RWPE2 (cell line): ENCODE data around the gene MSRB1.

Source experiments
- ATAC-seq: fragments of 200-7000 bp; cut with Tn5 transposase; 3 replicates; pipeline ENCODE4 v1.9.1; 2021; ENCODE audit warnings: low read depth
- DNase-seq: peaks from one replicate; pipeline ENCODE4 v3.0.0-alpha.2; 2020; ENCODE audit warnings: low spot score
- H3K27ac ChIP-seq: fragments of 450-650 bp; 2 replicates; pipeline ENCODE4 v1.5.1; 2017; ENCODE audit warnings: mild to moderate bottlenecking; ENCODE audit not compliant: poor library complexity, severe bottlenecking
- H3K27me3 ChIP-seq: fragments of 250-450 bp; sonication (Bioruptor Pico); 2 replicates; pipeline ENCODE4 v1.5.1; 2021; ENCODE audit warnings: mild to moderate bottlenecking, moderate library complexity; ENCODE audit not compliant: insufficient read depth, poor library complexity, severe bottlenecking
- H3K36me3 ChIP-seq: fragments of 250-450 bp; sonication (Bioruptor Pico); 2 replicates; pipeline ENCODE4 v1.5.1; 2020; ENCODE audit warnings: low read depth, mild to moderate bottlenecking, moderate library complexity
- H3K4me1 ChIP-seq: fragments of 250-450 bp; sonication (Bioruptor Pico); 2 replicates; pipeline ENCODE4 v1.5.1; 2021; ENCODE audit warnings: mild to moderate bottlenecking, moderate library complexity; ENCODE audit not compliant: insufficient read depth, poor library complexity, severe bottlenecking
- H3K4me3 ChIP-seq: fragments of 250-450 bp; sonication (Bioruptor Pico); 2 replicates; pipeline ENCODE4 v1.5.1; 2021; ENCODE audit warnings: mild to moderate bottlenecking, moderate library complexity; ENCODE audit not compliant: severe bottlenecking
- H3K9me3 ChIP-seq: fragments of 250-450 bp; sonication (Bioruptor Pico); 2 replicates; pipeline ENCODE4 v1.5.1; 2021; ENCODE audit warnings: mild to moderate bottlenecking, moderate library complexity; ENCODE audit not compliant: severe bottlenecking
- TF ChIP-seq, protein P1 (sequence below): fragments of 450-650 bp; IDR thresholded peaks from one replicate; pipeline ENCODE4 v1.5.1; 2017; ENCODE audit warnings: mild to moderate bottlenecking, moderate library complexity; ENCODE audit not compliant: poor library complexity, severe bottlenecking

The MSRB1 gene

DNA sequence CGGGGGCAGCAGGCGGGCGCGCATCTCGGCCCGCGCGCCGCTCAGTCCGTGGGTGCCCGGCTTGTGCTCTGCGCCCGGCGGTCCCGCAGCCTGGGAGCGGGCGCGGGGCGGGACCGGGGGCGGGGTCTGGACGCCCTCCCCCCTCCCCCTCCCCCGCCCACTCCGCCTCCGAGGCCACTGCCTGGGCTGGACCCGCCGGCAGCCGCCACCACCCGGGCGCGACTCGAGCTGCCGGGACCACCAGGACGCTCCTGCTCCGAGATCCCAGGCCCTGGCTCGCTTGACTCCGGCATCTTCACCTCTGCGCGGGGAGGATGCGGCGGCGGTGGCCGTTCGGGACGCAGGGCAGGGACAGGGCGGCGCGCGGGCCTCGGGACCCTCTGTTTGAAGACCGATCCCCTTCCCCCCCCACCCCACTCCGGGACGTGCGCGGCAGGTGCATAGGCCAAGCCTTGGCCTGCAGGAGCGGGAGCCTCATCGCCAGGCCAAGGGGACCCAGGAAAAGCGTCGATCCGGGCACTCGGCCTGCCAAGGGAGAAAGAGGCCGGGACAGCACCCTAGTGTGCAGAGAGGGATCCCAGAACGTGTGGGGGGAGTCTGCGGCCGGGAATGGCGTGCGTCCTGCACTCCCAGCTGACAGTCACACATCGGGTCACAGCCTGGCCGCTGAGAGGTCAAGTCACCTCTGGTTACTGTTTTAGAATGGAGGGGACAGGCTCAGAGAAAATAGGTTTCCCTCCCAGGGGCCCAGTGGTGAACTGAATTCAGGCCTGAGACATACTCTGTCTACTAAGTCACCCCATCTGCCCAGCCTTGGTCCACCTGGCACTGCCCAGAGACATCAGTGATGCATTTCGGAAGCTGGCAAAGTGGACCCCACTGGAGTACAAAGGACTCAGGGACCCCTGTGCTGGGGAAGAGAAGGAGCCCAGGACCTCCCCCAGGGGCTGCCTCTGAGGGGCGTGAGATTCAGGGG lies 24.4 kb downstream of the MSRB1 start, which contains the start of gene HS3ST6:
Gene HS3ST6 (minus strand): TSS at position 65 of the 976 bp plus-strand sequence. CDS start 92 bp downstream, outside the sequence.
- Histone ChIP-seq H3K27ac (no peak within 1 kb of the TSS), H3K36me3 (no peaks in the 10 kb centered on the region), H3K9me3 (no peaks in the 10 kb centered on the region), H3K4me3 (no peak within 1 kb of the TSS), H3K4me1 (peaks cover 7% of the 10 kb centered on the region), H3K27me3 (peaks cover 37% of the 10 kb centered on the region)
- ATAC-seq, result 0 out of 3 replicates have a peak, but pooled peaks have one; percentile 6
- TF ChIP-seq, protein P1, sequence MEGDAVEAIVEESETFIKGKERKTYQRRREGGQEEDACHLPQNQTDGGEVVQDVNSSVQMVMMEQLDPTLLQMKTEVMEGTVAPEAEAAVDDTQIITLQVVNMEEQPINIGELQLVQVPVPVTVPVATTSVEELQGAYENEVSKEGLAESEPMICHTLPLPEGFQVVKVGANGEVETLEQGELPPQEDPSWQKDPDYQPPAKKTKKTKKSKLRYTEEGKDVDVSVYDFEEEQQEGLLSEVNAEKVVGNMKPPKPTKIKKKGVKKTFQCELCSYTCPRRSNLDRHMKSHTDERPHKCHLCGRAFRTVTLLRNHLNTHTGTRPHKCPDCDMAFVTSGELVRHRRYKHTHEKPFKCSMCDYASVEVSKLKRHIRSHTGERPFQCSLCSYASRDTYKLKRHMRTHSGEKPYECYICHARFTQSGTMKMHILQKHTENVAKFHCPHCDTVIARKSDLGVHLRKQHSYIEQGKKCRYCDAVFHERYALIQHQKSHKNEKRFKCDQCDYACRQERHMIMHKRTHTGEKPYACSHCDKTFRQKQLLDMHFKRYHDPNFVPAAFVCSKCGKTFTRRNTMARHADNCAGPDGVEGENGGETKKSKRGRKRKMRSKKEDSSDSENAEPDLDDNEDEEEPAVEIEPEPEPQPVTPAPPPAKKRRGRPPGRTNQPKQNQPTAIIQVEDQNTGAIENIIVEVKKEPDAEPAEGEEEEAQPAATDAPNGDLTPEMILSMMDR, result no peak
- DNase-seq, result no peak

DNA sequence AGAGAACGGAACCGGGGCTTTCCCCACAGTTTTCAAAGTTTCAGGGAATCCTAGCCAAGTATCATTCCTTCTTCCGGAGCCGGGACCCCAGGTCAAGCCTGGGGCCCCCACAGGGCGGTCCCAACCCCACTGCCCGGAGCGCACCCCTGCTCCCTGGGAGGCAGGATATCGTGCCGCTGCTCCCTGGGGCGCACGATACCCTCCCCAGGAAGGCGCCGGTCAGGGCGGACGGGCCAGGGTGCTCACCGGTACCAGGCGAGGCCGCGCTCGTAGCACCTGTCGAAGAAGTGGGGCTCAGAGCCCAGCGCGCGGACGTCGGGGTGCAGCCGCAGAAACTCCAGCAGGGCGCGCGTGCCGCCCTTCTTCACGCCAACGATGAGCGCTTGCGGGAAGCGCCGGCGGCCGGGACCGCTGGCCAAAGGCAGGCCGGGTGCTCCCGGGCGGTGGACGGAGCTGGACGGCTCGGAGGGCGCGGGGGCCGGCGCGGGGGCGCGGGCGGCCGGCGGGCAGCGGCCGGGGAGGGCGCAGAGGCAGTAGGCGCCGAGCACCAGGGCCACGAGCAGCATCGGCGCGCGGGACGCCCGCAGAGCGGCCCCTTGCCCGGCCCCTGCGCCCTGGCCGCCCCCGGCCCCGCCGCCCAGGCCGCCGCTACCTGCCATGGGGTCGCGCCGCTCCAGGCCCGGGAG lies 25.2 kb downstream of the MSRB1 start:
- ATAC-seq (no peak), DNase-seq (no peak)
- H3K36me3 ChIP-seq, result no peaks in the 10 kb centered on the region
- no peaks in the 10 kb centered on the region for H3K9me3 ChIP-seq
- no peak overlapping the region for H3K27ac ChIP-seq
- H3K4me1 ChIP-seq, result peaks cover 8% of the 10 kb centered on the region
- TF ChIP-seq, protein P1, result no peak
- H3K27me3 ChIP-seq, result peaks cover 37% of the 10 kb centered on the region
- no peak overlapping the region for H3K4me3 ChIP-seq

DNA sequence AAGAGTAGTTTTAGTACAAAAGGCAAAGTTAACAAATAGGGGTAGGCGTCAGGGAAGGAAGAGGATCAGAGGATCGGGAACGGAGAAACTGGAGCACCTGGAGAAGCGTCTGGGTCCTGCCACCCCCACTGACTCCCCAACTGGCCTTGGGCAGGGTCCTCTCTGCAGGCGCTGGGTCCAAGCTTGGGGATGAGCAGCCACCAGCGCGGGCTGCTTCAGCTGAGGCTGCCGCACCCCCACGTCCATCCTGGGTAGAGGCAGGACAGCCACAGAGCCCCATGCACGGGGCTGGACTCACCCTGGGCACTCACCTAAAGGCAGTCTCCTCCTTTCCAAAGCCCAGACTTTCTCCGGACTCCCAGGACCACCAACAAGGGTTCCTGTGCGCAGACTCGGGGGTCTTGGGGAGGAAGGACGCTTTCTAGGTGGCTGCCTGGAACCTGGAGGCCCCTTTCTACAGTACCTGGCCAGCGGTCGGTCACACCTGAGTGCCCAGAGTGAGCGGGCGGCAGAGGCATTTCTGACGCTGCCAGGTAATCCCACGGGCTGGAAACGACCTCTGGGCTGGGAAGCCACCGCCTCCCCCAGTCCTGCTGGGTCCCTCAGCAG lies 25.8 kb downstream of the MSRB1 start:
- Histone ChIP-seq H3K27ac (no peak overlapping the region), H3K9me3 (no peaks in the 10 kb centered on the region), H3K27me3 (peaks cover 37% of the 10 kb centered on the region), H3K36me3 (no peaks in the 10 kb centered on the region), H3K4me3 (no peak overlapping the region), H3K4me1 (peaks cover 8% of the 10 kb centered on the region)
- DNase-seq (no peak), ATAC-seq (no peak)
- TF ChIP-seq, protein P1, result no peak

DNA sequence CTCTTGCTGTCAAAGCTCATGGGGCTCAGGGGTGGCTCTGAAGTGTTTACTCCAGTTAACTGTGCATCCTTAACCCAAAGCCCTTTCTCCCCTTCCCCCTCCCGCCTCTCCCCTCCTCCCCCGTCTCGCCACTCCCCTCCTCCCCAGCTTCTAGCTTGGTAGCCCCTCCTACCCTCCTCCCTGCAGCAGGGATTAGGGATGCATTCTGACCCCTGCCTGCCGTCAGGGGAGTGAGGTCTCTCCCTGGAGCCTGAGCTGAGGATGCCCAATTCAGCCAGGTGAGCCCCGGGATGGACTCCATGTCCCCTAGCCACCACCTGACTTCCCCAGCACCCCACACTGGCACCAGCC lies 26.4 kb downstream of the MSRB1 start:
- Histone ChIP-seq H3K4me1 (peaks cover 8% of the 10 kb centered on the region), H3K4me3 (no peak overlapping the region), H3K27me3 (peaks cover 37% of the 10 kb centered on the region), H3K36me3 (no peaks in the 10 kb centered on the region), H3K9me3 (no peaks in the 10 kb centered on the region), H3K27ac (no peak overlapping the region)
- DNase-seq, result no peak
- no peak for ATAC-seq
- TF ChIP-seq, protein P1, result no peak
